Measurements from ENCODE around the gene MLXIP. TPM values are rescaled to one million over a fixed set of nuclear protein-coding genes. Genes with fewer than 3 reads are reported as not detected.

MLXIP gene
- total and polyA plus RNA-seq, 12 donors, result 11.5 to 37.9 (median 20.9) TPM

DNA sequence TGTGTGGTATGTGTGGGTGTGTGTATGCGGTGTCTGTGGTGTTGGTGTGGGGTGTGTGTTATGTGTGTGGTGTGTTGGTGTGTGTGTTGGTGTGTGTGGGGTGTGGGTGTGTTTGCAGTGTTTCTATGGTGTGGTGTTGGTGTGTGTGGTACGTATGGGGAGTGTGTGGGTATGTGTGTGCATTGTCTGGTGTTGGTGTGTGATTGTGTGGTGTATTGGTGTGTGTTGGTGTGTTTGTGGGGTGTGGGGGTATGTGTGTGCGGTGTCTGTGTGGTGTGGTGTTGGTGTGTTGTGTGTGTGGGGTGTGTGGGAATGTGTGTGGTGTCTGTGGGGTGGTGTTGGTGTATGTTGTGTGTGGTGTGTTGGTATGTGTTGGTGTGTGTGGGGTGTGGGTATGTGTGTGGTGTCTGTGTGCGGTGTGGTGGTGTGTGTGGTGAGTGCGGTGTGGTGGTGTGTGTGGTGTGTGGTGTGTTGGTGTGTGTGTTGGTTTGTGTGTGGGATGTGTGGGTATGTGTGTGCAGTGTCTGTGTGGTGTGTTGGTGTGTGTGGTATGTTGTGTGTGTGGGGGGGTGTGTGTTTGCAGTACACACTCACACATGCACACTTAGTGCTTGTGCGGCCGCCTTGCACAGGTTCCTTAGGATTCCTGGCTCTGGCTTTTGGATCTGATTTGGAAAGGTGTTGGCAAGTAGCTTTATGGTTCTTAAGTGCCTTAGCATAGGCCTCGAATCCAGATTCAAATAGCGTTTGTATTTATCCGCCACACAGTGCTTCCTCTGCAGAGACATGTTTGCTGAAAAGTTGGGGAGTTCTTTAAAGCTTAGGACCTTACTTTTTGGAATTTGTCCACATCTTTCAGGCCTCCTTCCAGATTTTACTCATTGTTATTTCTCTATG, 16.4 kb downstream of the MLXIP start:
- H3K27me3 ChIP-seq, result no peaks in the 10 kb centered on the region
- H3K9me3 ChIP-seq, result no peaks in the 10 kb centered on the region
- no peaks in the 10 kb centered on the region for H3K36me3 ChIP-seq
- H3K4me1 ChIP-seq, result peaks cover 27 to 91% (median 75%) of the 10 kb centered on the region in 9 donors
- 63 to 72% methylated on average over 10 of the region's 10 CpGs for WGBS, 2 donors
- intact Hi-C loops (cut with DNase I), result no loop called here
- TF ChIP-seq, protein P1, sequence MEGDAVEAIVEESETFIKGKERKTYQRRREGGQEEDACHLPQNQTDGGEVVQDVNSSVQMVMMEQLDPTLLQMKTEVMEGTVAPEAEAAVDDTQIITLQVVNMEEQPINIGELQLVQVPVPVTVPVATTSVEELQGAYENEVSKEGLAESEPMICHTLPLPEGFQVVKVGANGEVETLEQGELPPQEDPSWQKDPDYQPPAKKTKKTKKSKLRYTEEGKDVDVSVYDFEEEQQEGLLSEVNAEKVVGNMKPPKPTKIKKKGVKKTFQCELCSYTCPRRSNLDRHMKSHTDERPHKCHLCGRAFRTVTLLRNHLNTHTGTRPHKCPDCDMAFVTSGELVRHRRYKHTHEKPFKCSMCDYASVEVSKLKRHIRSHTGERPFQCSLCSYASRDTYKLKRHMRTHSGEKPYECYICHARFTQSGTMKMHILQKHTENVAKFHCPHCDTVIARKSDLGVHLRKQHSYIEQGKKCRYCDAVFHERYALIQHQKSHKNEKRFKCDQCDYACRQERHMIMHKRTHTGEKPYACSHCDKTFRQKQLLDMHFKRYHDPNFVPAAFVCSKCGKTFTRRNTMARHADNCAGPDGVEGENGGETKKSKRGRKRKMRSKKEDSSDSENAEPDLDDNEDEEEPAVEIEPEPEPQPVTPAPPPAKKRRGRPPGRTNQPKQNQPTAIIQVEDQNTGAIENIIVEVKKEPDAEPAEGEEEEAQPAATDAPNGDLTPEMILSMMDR (IDR thresholded peaks at IDR 0.05), result no peak
- H3K4me3 ChIP-seq, result no peak overlapping the region
- DNase-seq (no peak), ATAC-seq (no peak)
- H3K27ac ChIP-seq, result peak overlapping the region in 2 of 10 donors; percentile 3 to 22

DNA sequence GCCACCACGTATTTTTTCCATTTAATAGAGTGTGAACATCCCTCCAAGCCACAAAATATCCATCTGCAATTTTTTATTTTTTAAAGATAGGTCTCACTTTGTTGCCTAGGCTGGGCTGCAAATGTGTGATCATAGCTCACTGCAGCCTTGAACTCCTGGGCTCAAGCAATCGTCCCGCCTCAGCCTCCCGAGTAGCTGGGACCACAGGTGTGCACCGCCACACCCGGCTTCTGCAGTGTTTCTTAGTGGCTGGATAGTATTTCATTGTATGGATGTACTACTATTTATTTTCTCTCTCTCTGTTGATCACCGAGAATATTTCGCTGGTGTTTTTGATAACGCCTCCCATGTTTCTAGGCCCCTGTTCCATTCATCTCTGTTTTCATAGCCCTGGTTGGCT, 17.5 kb downstream of the MLXIP start:
- DNase-seq (no peak), ATAC-seq (no peak)
- Histone ChIP-seq H3K27me3 (no peaks in the 10 kb centered on the region), H3K36me3 (no peaks in the 10 kb centered on the region), H3K4me3 (no peak overlapping the region), H3K4me1 (peaks cover 27 to 91% (median 75%) of the 10 kb centered on the region in 9 donors), H3K27ac (peak overlapping the region in 7 of 10 donors; percentile 61 to 91 (median 82)), H3K9me3 (no peaks in the 10 kb centered on the region)
- TF ChIP-seq, protein P1 (IDR thresholded peaks at IDR 0.05), result no peak
- WGBS, 2 donors, result 77 to 80% methylated on average over 9 of the region's 9 CpGs
- intact Hi-C loops (cut with DNase I), result loop anchor here in 1 of 10 donors (2.0 kb wide), 1 partner anchor 15 kb away; no protein-coding TSS in a partner anchor

GRCh38 chr12:122096591-122097149, 18.1 kb downstream of the MLXIP start:
- Histone ChIP-seq H3K4me1 (peaks cover 21 to 91% (median 75%) of the 10 kb centered on the region in 9 donors), H3K9me3 (no peaks in the 10 kb centered on the region), H3K36me3 (no peaks in the 10 kb centered on the region), H3K27ac (peak overlapping the region in 9 of 10 donors; percentile 61 to 91 (median 82)), H3K27me3 (no peaks in the 10 kb centered on the region), H3K4me3 (no peak overlapping the region)
- WGBS, 2 donors, result 69 to 70% methylated on average over 20 of the region's 20 CpGs
- no peak for DNase-seq
- TF ChIP-seq, protein P1 (IDR thresholded peaks at IDR 0.05), result no peak
- intact Hi-C loops (cut with DNase I), result loop anchor here in 1 of 10 donors (2.0 kb wide), 1 partner anchor 16 kb away; no protein-coding TSS in a partner anchor
- ATAC-seq, result no peak

DNA sequence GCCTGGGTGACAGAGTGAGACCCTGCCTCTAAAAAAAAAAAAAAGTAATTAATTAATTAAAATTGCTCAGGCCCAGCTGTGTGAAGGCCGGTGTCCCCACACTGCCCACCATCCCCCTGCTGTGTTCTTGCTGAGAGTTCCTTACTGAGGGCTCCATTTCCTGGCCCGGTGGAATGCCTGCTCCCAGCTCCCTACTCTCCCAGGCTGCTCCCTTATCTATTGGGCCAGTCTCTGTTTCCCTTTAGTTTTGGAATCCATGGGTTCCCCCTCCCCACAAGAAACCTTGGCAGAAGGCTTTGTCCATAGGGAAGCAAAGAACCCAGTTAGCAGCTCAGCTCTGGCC, 19.0 kb downstream of the MLXIP start:
- WGBS, 2 donors, result 33 to 38% methylated on average over 2 of the region's 2 CpGs
- peaks cover 16 to 91% (median 75%) of the 10 kb centered on the region in 9 donors for H3K4me1 ChIP-seq
- ATAC-seq, result peak; percentile 8 to 50 (median 44)
- no peak for DNase-seq
- peak overlapping the region in 4 of 10 donors; percentile 1 to 25 (median 16) for H3K4me3 ChIP-seq
- peak overlapping the region; percentile 61 to 91 (median 83) for H3K27ac ChIP-seq
- H3K36me3 ChIP-seq, result no peaks in the 10 kb centered on the region
- TF ChIP-seq, protein P1 (IDR thresholded peaks at IDR 0.05), result no peak
- H3K9me3 ChIP-seq, result no peaks in the 10 kb centered on the region
- intact Hi-C loops (cut with DNase I), result loop anchor here in 1 of 10 donors (2.0 kb wide), 1 partner anchor 17 kb away; no protein-coding TSS in a partner anchor
- H3K27me3 ChIP-seq, result no peaks in the 10 kb centered on the region

Measured in heart right ventricle (tissue), 16 donors.